NCI-H345 treated with DMSO at 0.1 percent for 48 hours (cell line): ENCODE measurements around the gene CDK6.

ENCODE experiments used
- DNase-seq: peaks from one replicate; lab custom pipeline; 2025; ENCODE audit not compliant: unreplicated experiment; lab: John Stamatoyannopoulos, UW

The CDK6 gene

GRCh38 chr7:92740134-92740533 is 96.2 kb downstream of the CDK6 start:
- no peak for DNase-seq

DNA sequence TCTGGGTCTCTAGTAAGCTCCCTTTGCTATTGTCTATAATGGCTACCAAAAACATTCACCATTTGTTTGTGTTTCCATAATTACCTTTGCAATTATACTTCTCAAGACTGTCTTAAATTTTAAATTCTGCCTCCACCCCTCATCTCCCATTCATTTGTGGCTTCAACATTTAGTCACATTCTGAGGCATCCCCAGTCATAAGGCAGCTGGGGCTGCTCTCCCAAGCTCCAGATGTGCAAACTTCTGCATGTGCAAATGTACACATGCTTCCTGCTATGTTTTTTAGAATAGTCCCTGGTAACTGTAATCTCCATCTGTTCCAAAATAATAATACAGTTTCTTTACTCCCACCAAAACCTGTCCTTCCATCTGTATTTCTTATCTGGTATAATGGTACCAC is 97.3 kb downstream of the CDK6 start:
- no peak for DNase-seq

- no peak for DNase-seq
Measured at GRCh38 chr7:92737706-92738105, 98.7 kb downstream of the CDK6 start.

- no peak for DNase-seq
Measured at GRCh38 chr7:92736870-92737269, 99.5 kb downstream of the CDK6 start.

DNA sequence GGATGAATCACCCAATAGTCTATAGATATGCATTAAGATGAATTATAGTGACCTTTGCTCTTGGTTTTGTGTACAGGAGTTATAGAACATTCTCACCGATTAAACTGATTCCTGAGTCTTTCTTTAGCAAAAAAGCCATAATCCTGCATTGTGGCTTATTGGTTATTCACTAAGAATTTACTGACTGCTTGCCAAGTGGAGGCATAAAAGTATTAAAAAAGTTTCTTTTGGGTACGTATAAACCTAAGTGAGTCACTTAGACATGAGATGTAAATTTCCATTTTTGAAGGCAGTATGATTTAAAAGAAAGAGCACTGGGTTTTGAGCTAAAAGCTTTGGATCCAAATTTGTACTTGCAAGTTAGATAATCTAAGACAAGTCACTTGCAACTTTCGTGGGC is 100.7 kb downstream of the CDK6 start:
- no peak for DNase-seq

- no peak for DNase-seq
Measured at GRCh38 chr7:92732316-92733036, 103.9 kb downstream of the CDK6 start.

DNA sequence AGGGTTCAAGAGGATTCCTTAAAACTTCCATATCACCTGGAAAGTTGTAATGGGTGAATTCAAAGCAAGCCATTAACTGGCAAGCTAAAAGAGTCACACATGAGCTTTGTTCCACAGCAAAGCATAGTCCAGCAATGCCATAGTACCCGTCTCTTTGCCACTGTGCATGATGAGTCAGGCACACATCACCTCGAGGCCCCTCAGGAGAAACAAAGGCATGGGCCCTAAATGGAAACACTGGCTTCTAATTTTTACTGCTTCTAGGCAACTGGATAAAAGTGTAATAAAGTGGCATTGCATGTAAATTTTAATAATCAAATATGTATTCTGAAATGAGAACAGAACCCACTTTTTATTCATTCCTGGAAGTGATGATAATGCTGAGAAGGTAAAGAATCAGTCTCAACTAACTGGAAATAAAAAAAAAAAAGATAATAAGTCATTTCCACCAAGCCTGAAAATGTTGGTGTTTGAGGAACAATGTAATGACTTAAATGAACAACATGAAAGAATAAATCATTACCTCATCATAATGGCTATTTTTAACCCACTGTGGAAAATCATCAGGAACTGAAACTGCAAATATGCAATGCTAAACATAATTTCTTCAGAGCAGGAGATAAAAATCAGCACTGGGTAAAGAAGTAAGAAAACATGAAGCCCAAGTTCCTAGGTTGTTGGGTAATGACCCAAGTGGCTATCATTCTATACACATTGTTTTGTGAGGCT is 104.9 kb downstream of the CDK6 start:
- no peak for DNase-seq

GRCh38 chr7:92730808-92731207 is 105.6 kb downstream of the CDK6 start:
- DNase-seq = no peak

GRCh38 chr7:92729751-92730150 is 106.6 kb downstream of the CDK6 start:
- DNase-seq = no peak

DNA sequence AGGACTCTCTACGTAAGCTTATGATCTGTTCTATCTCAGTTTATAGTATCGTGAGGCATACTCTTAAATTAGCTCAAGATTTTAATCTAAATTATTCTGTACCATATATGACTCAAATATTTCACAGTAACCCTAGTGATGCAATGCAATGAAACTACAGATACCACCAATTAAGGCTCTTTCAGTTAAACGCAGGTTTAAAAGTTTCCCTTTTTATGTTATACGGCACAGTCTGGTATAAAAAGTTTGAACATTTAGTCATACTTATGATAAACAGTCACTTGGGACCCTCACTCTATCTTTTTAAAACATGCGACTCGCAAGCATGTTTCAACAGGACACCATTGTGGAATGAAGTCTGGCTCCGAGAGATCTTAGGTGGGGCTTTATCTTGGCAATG is 107.2 kb downstream of the CDK6 start:
- no peak for DNase-seq

DNA sequence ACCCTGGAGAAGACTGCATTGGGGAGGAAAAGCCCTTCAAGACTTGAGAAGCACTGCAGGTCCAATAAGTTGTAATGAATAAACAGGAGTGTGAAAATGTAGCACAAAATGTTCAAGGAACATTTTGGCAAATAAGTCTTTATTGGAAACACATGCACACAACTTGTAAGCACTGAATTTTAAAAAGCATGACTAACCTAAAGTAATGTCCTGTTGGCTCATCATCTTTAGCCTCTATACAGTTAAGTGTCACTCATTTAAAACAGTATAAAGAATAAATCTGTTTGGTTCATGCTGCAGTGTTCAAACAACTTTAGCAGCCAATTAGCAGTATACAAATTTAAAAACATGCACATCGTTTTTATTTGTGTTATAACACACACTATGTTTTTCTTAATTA is 108.6 kb downstream of the CDK6 start:
- DNase-seq = no peak

GRCh38 chr7:92725161-92725925 is 111.0 kb downstream of the CDK6 start:
- no peak for DNase-seq

DNA sequence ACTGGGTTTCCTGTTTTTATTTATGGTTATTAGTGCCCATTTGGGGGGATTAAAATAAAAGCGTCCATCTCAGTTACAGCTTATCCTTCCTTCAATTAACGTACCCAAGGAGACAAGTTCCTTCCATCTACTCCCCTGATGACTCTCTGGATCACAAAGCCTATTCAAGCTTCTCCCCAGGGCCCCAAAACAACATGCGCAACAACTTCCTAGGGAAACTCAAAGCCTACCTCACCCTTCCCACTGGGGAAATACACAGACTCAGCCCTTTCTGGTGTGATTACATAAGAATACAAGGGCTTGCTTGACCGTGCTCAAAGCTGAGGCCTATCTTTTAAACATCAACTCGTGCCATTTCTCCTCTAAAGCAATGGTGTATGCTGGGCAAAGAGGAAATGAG is 112.4 kb downstream of the CDK6 start:
- no peak for DNase-seq

- DNase-seq = no peak
Measured at GRCh38 chr7:92723205-92723604, 113.2 kb downstream of the CDK6 start.

- no peak for DNase-seq
Measured at GRCh38 chr7:92722541-92722940, 113.8 kb downstream of the CDK6 start.

DNA sequence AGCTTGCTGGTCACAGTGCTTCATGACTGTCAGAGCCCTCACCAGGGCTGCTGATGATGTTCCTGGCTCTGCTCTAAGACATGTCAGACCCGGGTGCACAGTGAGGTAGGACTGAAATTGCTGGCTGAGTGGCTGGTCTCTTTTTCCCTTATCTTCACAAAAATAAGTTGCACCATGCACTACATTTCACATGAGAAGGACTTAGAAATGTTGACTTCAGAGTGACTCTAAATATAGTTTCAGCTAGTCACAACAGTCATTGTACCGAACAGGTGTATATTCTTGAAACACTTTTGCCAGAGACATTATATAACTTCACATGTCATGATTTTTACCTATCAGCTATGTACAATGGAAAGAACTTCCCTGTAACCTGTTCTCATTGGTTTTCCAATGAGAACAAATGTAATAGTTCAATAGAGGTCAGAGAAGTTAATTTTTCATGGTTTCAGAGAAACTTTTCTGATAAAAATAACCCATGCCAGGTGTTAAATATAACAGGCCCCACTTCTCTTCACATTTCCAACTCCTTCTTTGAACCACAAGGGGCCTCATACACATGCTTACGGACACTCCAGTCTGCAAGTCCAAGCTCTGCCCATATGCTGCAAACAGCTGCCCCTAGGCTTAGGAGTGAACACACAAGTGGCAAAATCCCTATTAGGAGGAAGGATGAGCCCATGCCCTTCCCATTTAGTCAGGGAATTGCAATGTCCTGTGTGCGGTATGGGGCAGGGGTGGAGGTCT is 115.6 kb downstream of the CDK6 start:
- DNase-seq = no peak

DNA sequence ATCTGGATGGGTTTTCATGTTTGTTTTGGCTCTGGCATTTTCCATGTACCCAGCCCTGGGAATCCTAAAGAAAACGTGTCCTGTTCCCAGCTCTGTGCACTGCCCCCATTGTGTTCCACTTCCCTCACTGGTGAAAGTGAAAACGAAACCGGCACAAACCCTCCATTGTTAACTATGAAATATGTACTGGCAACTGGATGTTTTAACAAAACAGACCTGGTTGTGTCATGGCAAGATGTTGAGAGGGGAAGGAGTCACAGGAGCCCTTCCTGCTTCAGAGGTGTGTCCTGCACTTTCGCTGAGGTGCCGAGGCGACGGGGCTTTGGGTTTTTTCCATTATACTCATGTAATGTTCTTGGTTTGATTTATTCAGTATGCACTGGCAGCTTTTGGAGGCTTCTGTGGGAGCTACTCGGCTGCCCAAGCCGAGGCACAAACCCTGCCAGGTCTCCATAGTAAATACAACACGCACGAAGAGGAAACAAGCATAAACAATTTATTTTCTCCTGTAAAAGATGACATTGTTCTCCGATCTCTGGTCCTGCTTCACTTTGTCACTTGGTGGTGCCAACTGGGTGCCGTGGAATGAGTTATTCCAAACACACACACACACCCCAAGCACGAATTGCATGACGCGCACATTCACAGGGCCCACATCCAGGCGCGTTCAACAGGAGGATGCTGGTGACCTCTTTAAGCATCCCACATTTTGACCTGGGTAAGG is 118.2 kb downstream of the CDK6 start:
- DNase-seq = no peak

DNA sequence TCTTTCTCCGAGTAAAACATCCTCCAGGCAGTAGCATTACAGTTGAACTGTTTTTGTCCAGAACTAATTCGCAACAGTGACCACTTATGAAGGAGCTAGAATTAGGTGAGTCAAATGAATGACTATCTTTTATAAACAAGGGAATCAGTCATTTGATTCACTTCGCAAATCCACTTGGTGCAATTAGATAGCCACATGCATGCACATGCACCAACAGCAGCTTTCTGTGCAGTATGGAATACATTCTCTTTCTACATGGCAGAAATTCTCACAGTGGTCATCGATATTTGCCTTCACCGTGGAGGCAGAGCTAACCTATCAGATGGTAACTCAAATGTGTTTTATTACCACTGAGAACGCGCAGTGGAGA is 118.8 kb downstream of the CDK6 start:
- DNase-seq = no peak

- DNase-seq = no peak
Measured at GRCh38 chr7:92716825-92717580, 119.4 kb downstream of the CDK6 start.

GRCh38 chr7:92715963-92716362 is 120.4 kb downstream of the CDK6 start:
- no peak for DNase-seq
